Trophoblast cell (in vitro differentiated cells and primary cell): ENCODE data around the gene THOC7.

Source experiments
- DNase-seq, 2 donors: peaks; one replicate each; pipeline ENCODE4 v3.0.0-alpha.2; 2016
- H2AFZ ChIP-seq: 2 replicates; pipeline ENCODE4 v1.6.1; 2013; ENCODE audit warnings: low read length, moderate library complexity, mild to moderate bottlenecking; ENCODE audit not compliant: insufficient read depth, poor library complexity
- H2AK5ac ChIP-seq: 2 replicates; pipeline ENCODE4 v1.6.1; 2013; ENCODE audit warnings: mild to moderate bottlenecking, low read length
- H2BK120ac ChIP-seq: 2 replicates; pipeline ENCODE4 v1.6.1; 2013; ENCODE audit warnings: low read length, mild to moderate bottlenecking, moderate library complexity; ENCODE audit not compliant: insufficient read depth, poor library complexity
- H2BK12ac ChIP-seq: 2 replicates; pipeline ENCODE4 v1.6.1; 2013; ENCODE audit warnings: mild to moderate bottlenecking, low read length, moderate library complexity
- H2BK5ac ChIP-seq: 2 replicates; pipeline ENCODE4 v1.6.1; 2013; ENCODE audit warnings: low read length, low read depth, moderate library complexity, mild to moderate bottlenecking; ENCODE audit not compliant: poor library complexity
- H3K14ac ChIP-seq: 2 replicates; pipeline ENCODE4 v1.6.1; 2013; ENCODE audit warnings: mild to moderate bottlenecking, low read length
- H3K18ac ChIP-seq: 2 replicates; pipeline ENCODE4 v1.6.1; 2013; ENCODE audit warnings: mild to moderate bottlenecking, low read length
- H3K23ac ChIP-seq: 2 replicates; pipeline ENCODE4 v1.6.1; 2013; ENCODE audit warnings: low read length
- H3K27ac ChIP-seq: 2 replicates; pipeline ENCODE4 v1.5.1; 2013; ENCODE audit warnings: low read depth, mild to moderate bottlenecking, inconsistent platforms, low read length, moderate library complexity
- H3K27me3 ChIP-seq: 2 replicates; pipeline ENCODE4 v1.6.1; 2013; ENCODE audit warnings: inconsistent platforms, mild to moderate bottlenecking, low read length, moderate library complexity; ENCODE audit not compliant: insufficient read depth
- H3K36me3 ChIP-seq, 2 experiments: 1 replicate in 1 of 2; 2 replicates in 1 of 2; pipeline ENCODE4 v1.6.1; 2013; ENCODE audit warnings: low read length in 2 of 2, mild to moderate bottlenecking in 2 of 2, moderate library complexity in 1 of 2; ENCODE audit not compliant: insufficient read depth in 2 of 2, control insufficient read depth in 1 of 2
- H3K4ac ChIP-seq: 2 replicates; pipeline ENCODE4 v1.6.1; 2013; ENCODE audit warnings: low read depth, mild to moderate bottlenecking, low read length, moderate library complexity
- H3K4me1 ChIP-seq, 2 experiments: 1 replicate in 1 of 2; 2 replicates in 1 of 2; pipeline ENCODE4 v1.6.1; 2013; ENCODE audit warnings: low read length in 2 of 2, mild to moderate bottlenecking in 2 of 2, moderate library complexity in 1 of 2; ENCODE audit not compliant: insufficient read depth in 2 of 2, control insufficient read depth in 1 of 2
- H3K4me2 ChIP-seq: 2 replicates; pipeline ENCODE4 v1.6.1; 2013; ENCODE audit warnings: inconsistent platforms, mild to moderate bottlenecking, low read length, moderate library complexity
- H3K4me3 ChIP-seq: 2 replicates; pipeline ENCODE4 v1.5.1; 2013; ENCODE audit warnings: mild to moderate bottlenecking, low read depth, low read length, inconsistent platforms
- H3K79me1 ChIP-seq: one replicate; pipeline ENCODE4 v1.6.1; 2013; ENCODE audit warnings: low read length
- H3K79me2 ChIP-seq: 2 replicates; pipeline ENCODE4 v1.6.1; 2013; ENCODE audit warnings: low read length, mild to moderate bottlenecking; ENCODE audit not compliant: control insufficient read depth, insufficient read depth, poor library complexity
- H3K9ac ChIP-seq: 2 replicates; pipeline ENCODE4 v1.6.1; 2013; ENCODE audit warnings: mild to moderate bottlenecking, low read length
- H3K9me3 ChIP-seq: 2 replicates; pipeline ENCODE4 v1.6.1; 2013; ENCODE audit warnings: low read depth, mild to moderate bottlenecking, control low read depth, inconsistent platforms, low read length; ENCODE audit not compliant: insufficient read depth
- H4K12ac ChIP-seq: 2 replicates; pipeline ENCODE4 v1.6.1; 2013; ENCODE audit warnings: low read depth, mild to moderate bottlenecking, low read length, moderate library complexity
- H4K8ac ChIP-seq: 2 replicates; pipeline ENCODE4 v1.6.1; 2013; ENCODE audit warnings: low read depth, mild to moderate bottlenecking, low read length, moderate library complexity
- H4K91ac ChIP-seq: one replicate; pipeline ENCODE4 v1.6.1; 2013; ENCODE audit warnings: low read depth, mild to moderate bottlenecking, low read length, moderate library complexity
- WGBS: extraction: QIAGEN DNeasy Blood & Tissue Kit; methylation state at CpG from one replicate; pipeline ENCODE4 v1.1.7; 2013; ENCODE audit warnings: missing lambda C conversion rate; ENCODE audit not compliant: insufficient read length, insufficient coverage; ENCODE audit errors: extremely low coverage; 5-methylcytosine and 5-hydroxymethylcytosine counted together

THOC7 gene

DNA sequence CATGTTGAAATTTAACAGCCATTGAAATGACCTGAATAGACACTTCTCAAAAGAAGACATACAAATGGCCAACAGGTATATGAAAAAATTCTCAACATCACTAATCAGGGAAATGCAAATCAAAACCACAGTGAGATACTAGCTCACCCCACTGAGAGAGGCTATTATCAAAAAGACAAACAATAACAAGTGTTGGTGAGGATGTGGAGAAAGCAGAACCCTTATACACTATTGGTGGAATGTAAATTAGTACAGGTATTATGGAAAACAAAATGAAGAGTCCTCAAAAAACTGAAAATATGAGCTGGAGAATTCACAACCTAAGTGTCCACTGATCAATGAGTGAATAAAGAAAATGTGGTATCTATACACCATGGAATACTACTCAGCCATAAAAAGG is 21.5 kb downstream of the THOC7 start:
- no peak overlapping the region for H3K18ac ChIP-seq

DNA sequence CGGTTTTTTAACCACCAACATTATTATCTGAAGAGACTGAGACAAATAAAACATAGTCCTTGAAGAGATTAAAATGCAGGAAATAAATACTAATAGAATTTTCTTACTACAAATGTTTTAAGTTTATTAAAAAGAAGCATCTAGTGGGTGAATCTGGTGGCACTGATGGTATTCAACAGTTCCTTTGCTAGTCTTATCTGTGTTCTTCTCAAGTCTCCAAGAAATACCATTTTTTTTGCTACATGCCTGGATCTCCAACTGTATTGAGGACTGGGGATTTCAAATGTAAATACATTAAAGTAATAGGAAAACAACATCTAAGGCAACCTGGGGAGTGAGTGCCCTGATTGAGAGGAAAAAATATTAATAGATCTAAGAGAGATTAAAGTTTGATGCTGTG is 21.9 kb downstream of the THOC7 start:
- H2AFZ ChIP-seq: no peak overlapping the region
- H4K91ac ChIP-seq: no peak overlapping the region
- H3K4ac ChIP-seq: no peak overlapping the region
- no peak overlapping the region for H3K27ac ChIP-seq
- H3K23ac ChIP-seq: no peak overlapping the region
- no peak overlapping the region for H2AK5ac ChIP-seq
- no peaks in the 10 kb centered on the region for H3K36me3 ChIP-seq
- H3K9me3 ChIP-seq: no peaks in the 10 kb centered on the region
- H3K79me1 ChIP-seq: peaks cover 13% of the 10 kb centered on the region
- no CpG with 5 or more reads among the region's 1 CpG for WGBS
- no peak overlapping the region for H3K4me3 ChIP-seq
- no peak overlapping the region for H2BK12ac ChIP-seq
- no peak overlapping the region for H3K9ac ChIP-seq
- no peak overlapping the region for H3K14ac ChIP-seq
- no peak overlapping the region for H3K18ac ChIP-seq
- H3K79me2 ChIP-seq: peaks cover 7% of the 10 kb centered on the region
- H2BK120ac ChIP-seq: no peak overlapping the region
- peaks cover 9 to 11% of the 10 kb centered on the region in 2 experiments for H3K4me1 ChIP-seq
- H3K4me2 ChIP-seq: no peak overlapping the region
- H2BK5ac ChIP-seq: no peak overlapping the region
- no peaks in the 10 kb centered on the region for H3K27me3 ChIP-seq
- H4K8ac ChIP-seq: no peak overlapping the region
- no peak overlapping the region for H4K12ac ChIP-seq
- DNase-seq: no peak

More for the DNA sequence above, 21.5 kb downstream of the THOC7 start:
- no peak for DNase-seq
- Histone ChIP-seq H3K27ac (no peak overlapping the region), H3K23ac (no peak overlapping the region), H2BK120ac (no peak overlapping the region), H3K9ac (no peak overlapping the region), H3K27me3 (no peaks in the 10 kb centered on the region), H3K79me1 (peaks cover 14% of the 10 kb centered on the region), H2AFZ (no peak overlapping the region), H3K4ac (no peak overlapping the region), H3K79me2 (peaks cover 9% of the 10 kb centered on the region), H2AK5ac (no peak overlapping the region), H3K4me2 (no peak overlapping the region), H4K8ac (no peak overlapping the region), H2BK5ac (no peak overlapping the region), H3K4me3 (no peak overlapping the region), H3K4me1 (peaks cover 11 to 14% of the 10 kb centered on the region in 2 experiments), H4K91ac (no peak overlapping the region), H3K14ac (no peak overlapping the region), H2BK12ac (no peak overlapping the region), H3K9me3 (no peaks in the 10 kb centered on the region), H3K36me3 (no peaks in the 10 kb centered on the region), H4K12ac (no peak overlapping the region)

DNA sequence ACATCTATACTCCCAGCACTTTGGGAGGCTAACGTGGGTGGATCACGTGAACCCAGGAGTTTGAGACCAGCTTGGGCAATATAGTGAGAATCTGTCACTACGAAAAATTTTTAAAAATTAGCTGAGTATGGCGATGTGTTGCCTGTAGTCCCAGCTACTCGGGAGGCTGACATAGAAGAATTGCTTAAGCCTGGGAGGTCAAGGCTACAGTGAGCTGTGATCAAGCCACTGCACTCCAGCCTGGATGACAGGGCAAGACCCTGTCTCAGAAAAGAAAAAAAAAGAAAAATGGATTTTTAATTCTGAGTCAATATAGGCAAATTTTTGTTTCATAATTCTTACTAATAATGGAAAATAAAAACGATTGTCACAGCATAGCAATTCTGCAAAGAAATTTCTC is 31.2 kb downstream of the THOC7 start:
- Histone ChIP-seq H2BK12ac (no peak overlapping the region), H3K23ac (no peak overlapping the region), H4K12ac (no peak overlapping the region), H3K4ac (no peak overlapping the region), H3K4me2 (no peak overlapping the region), H2BK120ac (no peak overlapping the region), H2AFZ (no peak overlapping the region), H4K91ac (no peak overlapping the region), H3K36me3 (peaks cover 7 to 9% of the 10 kb centered on the region in 2 experiments), H3K27ac (no peak overlapping the region), H3K79me1 (no peaks in the 10 kb centered on the region), H3K9ac (no peak overlapping the region), H3K4me1 (no peaks in the 10 kb centered on the region), H2AK5ac (no peak overlapping the region), H3K4me3 (no peak overlapping the region), H3K18ac (no peak overlapping the region), H4K8ac (no peak overlapping the region), H2BK5ac (no peak overlapping the region), H3K79me2 (no peaks in the 10 kb centered on the region), H3K14ac (no peak overlapping the region), H3K9me3 (no peaks in the 10 kb centered on the region), H3K27me3 (no peaks in the 10 kb centered on the region)
- WGBS: no CpG with 5 or more reads among the region's 6 CpGs
- no peak for DNase-seq

DNA sequence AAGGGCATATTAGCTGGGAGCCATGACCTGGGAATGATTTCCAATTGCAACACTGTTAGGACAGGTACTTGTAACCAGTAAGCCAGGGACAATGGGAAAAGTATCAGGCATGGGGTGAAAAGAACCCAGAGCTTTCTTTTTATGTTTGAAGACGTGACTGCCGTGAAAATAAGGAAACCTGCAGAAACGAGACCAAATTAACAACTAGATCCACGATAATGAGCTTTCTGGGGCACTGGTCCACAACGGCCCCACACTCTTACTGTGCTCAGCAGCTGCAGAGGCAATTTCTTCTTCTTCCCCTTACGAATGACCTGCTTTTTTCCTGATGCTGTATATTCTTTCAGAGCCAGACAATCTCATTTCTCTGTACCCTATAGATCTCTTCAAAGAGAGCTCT is 33.1 kb downstream of the THOC7 start:
- H3K9ac ChIP-seq: no peak overlapping the region
- no peaks in the 10 kb centered on the region for H3K79me1 ChIP-seq
- H4K91ac ChIP-seq: no peak overlapping the region
- no peak overlapping the region for H2BK5ac ChIP-seq
- H3K36me3 ChIP-seq: peaks cover 7 to 9% of the 10 kb centered on the region in 2 experiments
- no peak for DNase-seq
- no peak overlapping the region for H2AFZ ChIP-seq
- no peak overlapping the region for H3K27ac ChIP-seq
- H3K14ac ChIP-seq: no peak overlapping the region
- no peak overlapping the region for H4K12ac ChIP-seq
- H4K8ac ChIP-seq: no peak overlapping the region
- H2BK12ac ChIP-seq: no peak overlapping the region
- WGBS: no CpG with 5 or more reads among the region's 6 CpGs
- H3K4me3 ChIP-seq: no peak overlapping the region
- no peaks in the 10 kb centered on the region for H3K4me1 ChIP-seq
- no peak overlapping the region for H3K4me2 ChIP-seq
- H2AK5ac ChIP-seq: no peak overlapping the region
- no peak overlapping the region for H3K4ac ChIP-seq
- H3K18ac ChIP-seq: no peak overlapping the region
- H3K27me3 ChIP-seq: no peaks in the 10 kb centered on the region
- H3K9me3 ChIP-seq: no peaks in the 10 kb centered on the region
- no peak overlapping the region for H3K23ac ChIP-seq
- H2BK120ac ChIP-seq: no peak overlapping the region
- H3K79me2 ChIP-seq: no peaks in the 10 kb centered on the region
